Iris pigment epithelial cell (primary cell): ENCODE measurements around the gene CXCL9.
"Not testable (repeated sequence)": the region's sequence is repeated elsewhere in the genome, so short reads cannot be mapped to it uniquely, and the experiment has no call there.

ENCODE experiments used
- DNase-seq: peaks from one replicate; pipeline ENCODE4 v3.0.0-alpha.2; 2011; ENCODE audit warnings: low read depth

CXCL9 gene

GRCh38 chr4:75954811-75955210, 52.5 kb downstream of the CXCL9 start:
- DNase-seq, result not testable (repeated sequence)

- DNase-seq, result no peak
Observed at GRCh38 chr4:75953509-75953908, 53.8 kb downstream of the CXCL9 start.
